Measurements from ENCODE around the gene LRGUK. TPM values are rescaled to one million over a fixed set of nuclear protein-coding genes. Genes with fewer than 3 reads are reported as not detected.

The LRGUK gene
- total RNA-seq, 1 experiment from 2014 or later = 0.49 TPM

DNA sequence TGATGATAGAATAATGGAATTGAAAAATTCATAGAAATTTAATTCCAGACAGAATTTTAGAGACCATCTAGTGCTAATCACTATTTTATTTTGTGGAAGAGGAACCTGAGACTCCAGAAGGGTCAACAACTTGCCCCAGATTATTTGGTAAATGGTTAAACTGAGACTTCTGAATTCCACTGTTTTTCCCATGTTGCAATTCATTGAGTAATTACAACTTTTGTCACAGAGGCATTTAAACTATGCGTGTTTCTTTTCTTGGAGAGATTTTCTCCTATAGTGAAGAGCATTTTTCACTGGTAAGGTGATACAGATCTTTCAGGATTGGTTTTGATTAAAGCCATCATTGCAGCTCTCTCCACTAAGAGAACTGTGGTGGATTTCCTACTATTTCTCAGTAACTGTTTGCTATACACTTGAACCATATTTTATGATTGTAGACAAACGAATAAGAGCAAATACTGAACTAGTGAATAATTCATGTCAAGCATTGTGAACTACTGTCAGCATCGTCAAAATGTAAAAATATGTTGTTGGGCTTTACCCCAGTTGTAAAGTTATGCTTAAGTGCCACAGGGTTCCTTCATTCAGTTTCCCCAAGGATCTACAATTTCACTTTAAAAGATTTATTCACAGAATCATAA, 26.5 kb downstream of the LRGUK start:
- Histone ChIP-seq H3K4me2 (ENCODE audit: low read length) (no peak overlapping the region), H3K9ac (ENCODE audit: low read length) (no peak overlapping the region), H2AFZ (ENCODE audit: low read depth, low read length, poor library complexity, severe bottlenecking) (no peak overlapping the region), H3K27ac (ENCODE audit: low read depth, low read length) (no peak overlapping the region), H3K4me1 (ENCODE audit: control insufficient read depth in 1 of 2, insufficient read depth in 2 of 2, low read length in 2 of 2) (no peaks in the 10 kb centered on the region), H3K4me3 (replicated peaks in 1 of 2; ENCODE audit: low read depth in 1 of 2, low read length in 2 of 2) (no peak overlapping the region), H3K79me2 (ENCODE audit: insufficient read depth, low read length) (no peaks in the 10 kb centered on the region), H3K27me3 (ENCODE audit: insufficient read depth, low read length) (no peaks in the 10 kb centered on the region), H4K20me1 (ENCODE audit: insufficient read depth) (no peaks in the 10 kb centered on the region), H3K9me3 (ENCODE audit: control insufficient read depth in 1 of 2, insufficient read depth in 1 of 2, low read depth in 1 of 2, low read length in 2 of 2) (no peaks in the 10 kb centered on the region), H3K36me3 (ENCODE audit: control insufficient read depth in 1 of 2, insufficient read depth in 2 of 2, low read length in 2 of 2) (no peaks in the 10 kb centered on the region), H3K9me2 (ENCODE audit: insufficient read depth) (no peaks in the 10 kb centered on the region)
- ChIA-PET CTCF (no interaction called here), RAD21 (ENCODE audit: low non-redundant PET in 1 of 2, low total read pairs in 2 of 2, uncharacterized antibody in 2 of 2, unreplicated experiment in 2 of 2) (no interaction called here), POLR2A (no interaction called here)
- no peak for ATAC-seq
- BruUV-seq (replicated peaks) = no TSS peak
- DNase-seq (ENCODE audit: low read depth, low spot score) = no peak
- intact Hi-C loops (cut with micrococcal nuclease) = no loop called here
- TF ChIP-seq ZFX (IDR thresholded peaks at IDR 0.05) (no peak), EZH2phosphoT487 (IDR thresholded peaks at IDR 0.05; ENCODE audit: borderline replicate concordance) (no peak), SP1 (IDR thresholded peaks at IDR 0.05; ENCODE audit: low read depth) (no peak), POLR2AphosphoS5 (IDR thresholded peaks at IDR 0.05; ENCODE audit: low read depth, low read length) (no peak), EZH2 (IDR thresholded peaks at IDR 0.05) (no peak), JUND (IDR thresholded peaks at IDR 0.05) (no peak), TCF7L2 (IDR thresholded peaks at IDR 0.05; ENCODE audit: borderline replicate concordance, extremely low read depth, insufficient read depth, insufficient read length) (no peak), RAD21 (IDR thresholded peaks at IDR 0.05; ENCODE audit: low read depth) (no peak), SIN3A (IDR thresholded peaks at IDR 0.05; ENCODE audit: low read depth) (no peak), FOSL1 (IDR thresholded peaks at IDR 0.05; ENCODE audit: low read depth) (no peak), SRF (IDR thresholded peaks at IDR 0.05; ENCODE audit: low read depth) (no peak), CEBPB (IDR thresholded peaks at IDR 0.05; ENCODE audit: low read depth) (no peak), CBX3 (IDR thresholded peaks at IDR 0.05; ENCODE audit: low read depth) (no peak), ELF1 (IDR thresholded peaks at IDR 0.05; ENCODE audit: borderline replicate concordance, low read depth) (no peak), ZNF274 (IDR thresholded peaks at IDR 0.05; ENCODE audit: low read depth, low read length) (no peak)
- TF ChIP-seq, protein P1, sequence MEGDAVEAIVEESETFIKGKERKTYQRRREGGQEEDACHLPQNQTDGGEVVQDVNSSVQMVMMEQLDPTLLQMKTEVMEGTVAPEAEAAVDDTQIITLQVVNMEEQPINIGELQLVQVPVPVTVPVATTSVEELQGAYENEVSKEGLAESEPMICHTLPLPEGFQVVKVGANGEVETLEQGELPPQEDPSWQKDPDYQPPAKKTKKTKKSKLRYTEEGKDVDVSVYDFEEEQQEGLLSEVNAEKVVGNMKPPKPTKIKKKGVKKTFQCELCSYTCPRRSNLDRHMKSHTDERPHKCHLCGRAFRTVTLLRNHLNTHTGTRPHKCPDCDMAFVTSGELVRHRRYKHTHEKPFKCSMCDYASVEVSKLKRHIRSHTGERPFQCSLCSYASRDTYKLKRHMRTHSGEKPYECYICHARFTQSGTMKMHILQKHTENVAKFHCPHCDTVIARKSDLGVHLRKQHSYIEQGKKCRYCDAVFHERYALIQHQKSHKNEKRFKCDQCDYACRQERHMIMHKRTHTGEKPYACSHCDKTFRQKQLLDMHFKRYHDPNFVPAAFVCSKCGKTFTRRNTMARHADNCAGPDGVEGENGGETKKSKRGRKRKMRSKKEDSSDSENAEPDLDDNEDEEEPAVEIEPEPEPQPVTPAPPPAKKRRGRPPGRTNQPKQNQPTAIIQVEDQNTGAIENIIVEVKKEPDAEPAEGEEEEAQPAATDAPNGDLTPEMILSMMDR (IDR thresholded peaks at IDR 0.05 in 2 of 3, conservative IDR thresholded peaks at IDR 0.05 in 1 of 3; ENCODE audit: borderline replicate concordance in 1 of 3, insufficient read depth in 1 of 3, low read depth in 2 of 3, low read length in 2 of 3) = no peak
- TF ChIP-seq, protein P2, sequence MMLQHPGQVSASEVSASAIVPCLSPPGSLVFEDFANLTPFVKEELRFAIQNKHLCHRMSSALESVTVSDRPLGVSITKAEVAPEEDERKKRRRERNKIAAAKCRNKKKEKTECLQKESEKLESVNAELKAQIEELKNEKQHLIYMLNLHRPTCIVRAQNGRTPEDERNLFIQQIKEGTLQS (IDR thresholded peaks at IDR 0.05) = no peak
- TF ChIP-seq, protein P3, sequence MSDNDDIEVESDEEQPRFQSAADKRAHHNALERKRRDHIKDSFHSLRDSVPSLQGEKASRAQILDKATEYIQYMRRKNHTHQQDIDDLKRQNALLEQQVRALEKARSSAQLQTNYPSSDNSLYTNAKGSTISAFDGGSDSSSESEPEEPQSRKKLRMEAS (IDR thresholded peaks at IDR 0.05) = no peak
- TF ChIP-seq, protein P4, sequence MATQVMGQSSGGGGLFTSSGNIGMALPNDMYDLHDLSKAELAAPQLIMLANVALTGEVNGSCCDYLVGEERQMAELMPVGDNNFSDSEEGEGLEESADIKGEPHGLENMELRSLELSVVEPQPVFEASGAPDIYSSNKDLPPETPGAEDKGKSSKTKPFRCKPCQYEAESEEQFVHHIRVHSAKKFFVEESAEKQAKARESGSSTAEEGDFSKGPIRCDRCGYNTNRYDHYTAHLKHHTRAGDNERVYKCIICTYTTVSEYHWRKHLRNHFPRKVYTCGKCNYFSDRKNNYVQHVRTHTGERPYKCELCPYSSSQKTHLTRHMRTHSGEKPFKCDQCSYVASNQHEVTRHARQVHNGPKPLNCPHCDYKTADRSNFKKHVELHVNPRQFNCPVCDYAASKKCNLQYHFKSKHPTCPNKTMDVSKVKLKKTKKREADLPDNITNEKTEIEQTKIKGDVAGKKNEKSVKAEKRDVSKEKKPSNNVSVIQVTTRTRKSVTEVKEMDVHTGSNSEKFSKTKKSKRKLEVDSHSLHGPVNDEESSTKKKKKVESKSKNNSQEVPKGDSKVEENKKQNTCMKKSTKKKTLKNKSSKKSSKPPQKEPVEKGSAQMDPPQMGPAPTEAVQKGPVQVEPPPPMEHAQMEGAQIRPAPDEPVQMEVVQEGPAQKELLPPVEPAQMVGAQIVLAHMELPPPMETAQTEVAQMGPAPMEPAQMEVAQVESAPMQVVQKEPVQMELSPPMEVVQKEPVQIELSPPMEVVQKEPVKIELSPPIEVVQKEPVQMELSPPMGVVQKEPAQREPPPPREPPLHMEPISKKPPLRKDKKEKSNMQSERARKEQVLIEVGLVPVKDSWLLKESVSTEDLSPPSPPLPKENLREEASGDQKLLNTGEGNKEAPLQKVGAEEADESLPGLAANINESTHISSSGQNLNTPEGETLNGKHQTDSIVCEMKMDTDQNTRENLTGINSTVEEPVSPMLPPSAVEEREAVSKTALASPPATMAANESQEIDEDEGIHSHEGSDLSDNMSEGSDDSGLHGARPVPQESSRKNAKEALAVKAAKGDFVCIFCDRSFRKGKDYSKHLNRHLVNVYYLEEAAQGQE (IDR thresholded peaks at IDR 0.05; ENCODE audit: low read depth) = no peak

Measured in HCT116 (cell line).